H9 (cell line): ENCODE measurements around the gene SHROOM1. TPM values are rescaled to one million over a fixed set of nuclear protein-coding genes. Genes with fewer than 3 reads are reported as not detected.

ENCODE experiments used
- DNase-seq: peaks from one replicate; pipeline ENCODE4 v3.0.0-alpha.2; 2017
- H2AFZ ChIP-seq: one replicate; pipeline ENCODE4 v1.6.1; 2013; ENCODE audit warnings: mild to moderate bottlenecking, low read length, control low read depth, moderate library complexity
- H2AK5ac ChIP-seq: 2 replicates; pipeline ENCODE4 v1.6.1; 2013; ENCODE audit warnings: low read length, control low read depth, mixed read lengths; ENCODE audit not compliant: insufficient read length
- H2BK120ac ChIP-seq: one replicate; pipeline ENCODE4 v1.6.1; 2013; ENCODE audit warnings: low read depth, mild to moderate bottlenecking, low read length, control low read depth, inconsistent platforms; ENCODE audit not compliant: poor library complexity, severe bottlenecking
- H2BK12ac ChIP-seq: 2 replicates; pipeline ENCODE4 v1.6.1; 2013; ENCODE audit warnings: low read length, control low read depth, mixed read lengths, low read depth; ENCODE audit not compliant: insufficient read length
- H2BK15ac ChIP-seq: 2 replicates; pipeline ENCODE4 v1.6.1; 2013; ENCODE audit warnings: low read depth, low read length, control low read depth
- H2BK20ac ChIP-seq: one replicate; pipeline ENCODE4 v1.6.1; 2013; ENCODE audit warnings: low read depth, mild to moderate bottlenecking, low read length, control low read depth, inconsistent platforms; ENCODE audit not compliant: poor library complexity, severe bottlenecking
- H2BK5ac ChIP-seq: 2 replicates; pipeline ENCODE4 v1.6.1; 2013; ENCODE audit warnings: low read length, control low read depth, mixed read lengths; ENCODE audit not compliant: insufficient read length
- H3K14ac ChIP-seq: 2 replicates; pipeline ENCODE4 v1.6.1; 2013; ENCODE audit warnings: low read length, control low read depth; ENCODE audit not compliant: insufficient read depth
- H3K18ac ChIP-seq: 2 replicates; pipeline ENCODE4 v1.6.1; 2013; ENCODE audit warnings: low read depth, mild to moderate bottlenecking, mixed read lengths, low read length, control low read depth; ENCODE audit not compliant: insufficient read length
- H3K23ac ChIP-seq: 2 replicates; pipeline ENCODE4 v1.6.1; 2013; ENCODE audit warnings: low read length, control low read depth, mixed read lengths, low read depth; ENCODE audit not compliant: insufficient read length
- H3K23me2 ChIP-seq: 2 replicates; pipeline ENCODE4 v1.6.1; 2013; ENCODE audit warnings: low read depth, mild to moderate bottlenecking, mixed read lengths, low read length, control low read depth; ENCODE audit not compliant: insufficient read length, poor library complexity, severe bottlenecking
- H3K27ac ChIP-seq: 2 replicates; pipeline ENCODE4 v1.5.1; 2013; ENCODE audit warnings: low read length, control low read depth, mixed read lengths, low read depth; ENCODE audit not compliant: insufficient read length
- H3K27me3 ChIP-seq: 2 replicates; pipeline ENCODE4 v1.6.1; 2013; ENCODE audit warnings: low read length, control low read depth, inconsistent platforms; ENCODE audit not compliant: insufficient read depth
- H3K4ac ChIP-seq: 2 replicates; pipeline ENCODE4 v1.6.1; 2013; ENCODE audit warnings: low read depth, mild to moderate bottlenecking, control low read depth, inconsistent platforms, low read length, moderate library complexity
- H3K4me1 ChIP-seq: 2 replicates; pipeline ENCODE4 v1.6.1; 2013; ENCODE audit warnings: low read length, control low read depth, inconsistent platforms; ENCODE audit not compliant: insufficient read depth
- H3K4me2 ChIP-seq: 2 replicates; pipeline ENCODE4 v1.6.1; 2013; ENCODE audit warnings: low read length, control low read depth, mixed read lengths; ENCODE audit not compliant: insufficient read length, insufficient read depth
- H3K56ac ChIP-seq: 2 replicates; pipeline ENCODE4 v1.6.1; 2013; ENCODE audit warnings: low read depth, mild to moderate bottlenecking, mixed read lengths, low read length, control low read depth; ENCODE audit not compliant: insufficient read length
- H3K79me1 ChIP-seq: 2 replicates; pipeline ENCODE4 v1.6.1; 2013; ENCODE audit warnings: low read depth, mild to moderate bottlenecking, moderate library complexity, low read length, control low read depth, inconsistent platforms; ENCODE audit not compliant: insufficient read depth, poor library complexity, severe bottlenecking
- H3K79me2 ChIP-seq: 2 replicates; pipeline ENCODE4 v1.6.1; 2013; ENCODE audit warnings: low read length, control low read depth, inconsistent platforms; ENCODE audit not compliant: insufficient read depth
- H3K9ac ChIP-seq: 2 replicates; pipeline ENCODE4 v1.6.1; 2013; ENCODE audit warnings: low read length, control low read depth, mixed read lengths; ENCODE audit not compliant: insufficient read length; ENCODE audit errors: extremely low read depth
- H3K9me3 ChIP-seq: one replicate; pipeline ENCODE4 v1.6.1; 2013; ENCODE audit warnings: low read depth, low read length, inconsistent platforms; ENCODE audit not compliant: control insufficient read depth
- H3T11ph ChIP-seq: one replicate; pipeline ENCODE4 v1.6.1; 2013; ENCODE audit warnings: mild to moderate bottlenecking, low read length, control low read depth, inconsistent platforms
- H4K20me1 ChIP-seq: one replicate; pipeline ENCODE4 v1.6.1; 2013; ENCODE audit not compliant: control insufficient read depth, insufficient read length, insufficient read depth
- H4K5ac ChIP-seq: 2 replicates; pipeline ENCODE4 v1.6.1; 2013; ENCODE audit warnings: low read depth, mild to moderate bottlenecking, mixed read lengths, low read length, control low read depth; ENCODE audit not compliant: insufficient read length
- H4K8ac ChIP-seq: replicated peaks from 2 replicates; pipeline ENCODE4 v1.6.1; 2013; ENCODE audit warnings: low read length, control low read depth, mixed read lengths, low read depth; ENCODE audit not compliant: insufficient read length
- H4K91ac ChIP-seq: 2 replicates; pipeline ENCODE4 v1.6.1; 2013; ENCODE audit warnings: low read depth, mild to moderate bottlenecking, moderate library complexity, mixed read lengths, low read length, control low read depth; ENCODE audit not compliant: insufficient read length
- H3K27ac Mint-ChIP-seq, 3 experiments: 2 replicates in 2 of 3; 3 replicates in 1 of 3; pipeline ENCODE4 v1.8.0; 2020 to 2021; ENCODE audit warnings: mixed read lengths in 3 of 3, mild to moderate bottlenecking in 1 of 3, moderate library complexity in 1 of 3
- H3K27me3 Mint-ChIP-seq: 2 replicates; pipeline ENCODE4 v1.8.0; 2021; ENCODE audit warnings: low read depth, mild to moderate bottlenecking, moderate library complexity, mixed read lengths
- H3K36me3 Mint-ChIP-seq, 3 experiments: 2 replicates in 2 of 3; 3 replicates in 1 of 3; pipeline ENCODE4 v1.8.0; 2020 to 2021; ENCODE audit warnings: low read depth in 3 of 3, mixed read lengths in 3 of 3; ENCODE audit not compliant: insufficient read depth in 1 of 3
- H3K4me1 Mint-ChIP-seq, 2 experiments: 2 replicates each; pipeline ENCODE4 v1.8.0; 2020; ENCODE audit warnings: mixed read lengths in 2 of 2
- H3K4me3 Mint-ChIP-seq, 2 experiments: 2 replicates in 1 of 2; 3 replicates in 1 of 2; pipeline ENCODE4 v1.8.0; 2020 to 2021; ENCODE audit warnings: mild to moderate bottlenecking in 2 of 2, mixed read lengths in 2 of 2, moderate library complexity in 1 of 2
- H3K9me3 Mint-ChIP-seq, 2 experiments: 2 replicates in 1 of 2; 3 replicates in 1 of 2; pipeline ENCODE4 v1.8.0; 2020; ENCODE audit warnings: mild to moderate bottlenecking in 2 of 2, mixed read lengths in 2 of 2, moderate library complexity in 1 of 2
- WGBS: extraction: QIAGEN DNeasy Blood & Tissue Kit; methylation state at CpG from one replicate; pipeline ENCODE4 v1.1.7; 2013; ENCODE audit warnings: missing lambda C conversion rate, low lambda C conversion rate, mixed read lengths; ENCODE audit not compliant: insufficient read length; ENCODE audit errors: extremely low coverage; 5-methylcytosine and 5-hydroxymethylcytosine counted together
- total RNA-seq: library from RNA; stranded (reverse); gene quantifications from 2 replicates; pipeline ENCODE4 v1.2.1, GENCODE V29; 2021
- TF ChIP-seq, protein P1 (sequence below): fragments of 200-600 bp; sonication (generic); conservative IDR thresholded peaks from 3 replicates; pipeline ENCODE4 v1.8.0; 2021; ENCODE audit warnings: antibody characterized with exemption, mild to moderate bottlenecking

Gene SHROOM1
- total RNA-seq, 1 experiment from 2014 or later, result 7.0 TPM

- no peak overlapping the region for H3K56ac ChIP-seq
- no peak overlapping the region for H2BK5ac ChIP-seq
- no peak overlapping the region for H2BK15ac ChIP-seq
- H3K27me3 Mint-ChIP-seq, result peaks cover 65% of the 10 kb centered on the region
- H3K4ac ChIP-seq, result no peak overlapping the region
- no peak overlapping the region; a peak in 1 of 5 replicates for H3K4me3 Mint-ChIP-seq
- peaks cover 13 to 24% of the 10 kb centered on the region in 2 experiments for H3K4me1 Mint-ChIP-seq
- peaks cover 3 to 6% (median 4%) of the 10 kb centered on the region in 3 experiments; a peak in 6 of 7 replicates for H3K36me3 Mint-ChIP-seq
- no peak for DNase-seq
- H3K27me3 ChIP-seq, result peaks cover 12% of the 10 kb centered on the region; the same call in 1 of the 2 replicates
- no peak overlapping the region for H2BK20ac ChIP-seq
- no peak overlapping the region for H3K27ac Mint-ChIP-seq
- no peak overlapping the region for H3K23ac ChIP-seq
- no peak overlapping the region for H2AK5ac ChIP-seq
- peaks cover 14% of the 10 kb centered on the region for H3K23me2 ChIP-seq
- no peak overlapping the region for H4K91ac ChIP-seq
- H4K20me1 ChIP-seq, result no peaks in the 10 kb centered on the region
- H3K4me2 ChIP-seq, result no peak overlapping the region
- no peaks in the 10 kb centered on the region for H3K79me2 ChIP-seq
- H2BK120ac ChIP-seq, result no peak overlapping the region
- no peak overlapping the region for H3K14ac ChIP-seq
- H3K79me1 ChIP-seq, result no peaks in the 10 kb centered on the region
- no peak overlapping the region for H4K8ac ChIP-seq
- H3T11ph ChIP-seq, result no peak overlapping the region
- H2BK12ac ChIP-seq, result no peak overlapping the region
- TF ChIP-seq, protein P1, sequence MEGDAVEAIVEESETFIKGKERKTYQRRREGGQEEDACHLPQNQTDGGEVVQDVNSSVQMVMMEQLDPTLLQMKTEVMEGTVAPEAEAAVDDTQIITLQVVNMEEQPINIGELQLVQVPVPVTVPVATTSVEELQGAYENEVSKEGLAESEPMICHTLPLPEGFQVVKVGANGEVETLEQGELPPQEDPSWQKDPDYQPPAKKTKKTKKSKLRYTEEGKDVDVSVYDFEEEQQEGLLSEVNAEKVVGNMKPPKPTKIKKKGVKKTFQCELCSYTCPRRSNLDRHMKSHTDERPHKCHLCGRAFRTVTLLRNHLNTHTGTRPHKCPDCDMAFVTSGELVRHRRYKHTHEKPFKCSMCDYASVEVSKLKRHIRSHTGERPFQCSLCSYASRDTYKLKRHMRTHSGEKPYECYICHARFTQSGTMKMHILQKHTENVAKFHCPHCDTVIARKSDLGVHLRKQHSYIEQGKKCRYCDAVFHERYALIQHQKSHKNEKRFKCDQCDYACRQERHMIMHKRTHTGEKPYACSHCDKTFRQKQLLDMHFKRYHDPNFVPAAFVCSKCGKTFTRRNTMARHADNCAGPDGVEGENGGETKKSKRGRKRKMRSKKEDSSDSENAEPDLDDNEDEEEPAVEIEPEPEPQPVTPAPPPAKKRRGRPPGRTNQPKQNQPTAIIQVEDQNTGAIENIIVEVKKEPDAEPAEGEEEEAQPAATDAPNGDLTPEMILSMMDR, result no peak
- H3K9ac ChIP-seq, result no peak overlapping the region
- H4K5ac ChIP-seq, result no peak overlapping the region
- H3K27ac ChIP-seq, result no peak overlapping the region
- H3K9me3 Mint-ChIP-seq, result no peaks in the 10 kb centered on the region
- no peak overlapping the region for H3K18ac ChIP-seq
- WGBS, result no CpG with 5 or more reads among the region's 1 CpG
- no peaks in the 10 kb centered on the region for H3K9me3 ChIP-seq
- H2AFZ ChIP-seq, result no peak overlapping the region
- H3K4me1 ChIP-seq, result peaks cover 3% of the 10 kb centered on the region
Observed at GRCh38 chr5:132821791-132822190, 8.7 kb downstream of the SHROOM1 start.
